Nephron progenitor cell (in vitro differentiated cells): ENCODE results near the gene RNASEH1.

Experiments
- DNase-seq: peaks from one replicate; pipeline ENCODE4 v3.0.0; 2021
- H3K27ac Mint-ChIP-seq: 2 replicates; pipeline ENCODE4 v1.8.0; 2021; ENCODE audit warnings: mild to moderate bottlenecking, moderate library complexity, mixed read lengths
- H3K27me3 Mint-ChIP-seq: 2 replicates; pipeline ENCODE4 v1.8.0; 2021; ENCODE audit warnings: mild to moderate bottlenecking, low read depth, mixed read lengths; ENCODE audit not compliant: poor library complexity
- H3K36me3 Mint-ChIP-seq: 2 replicates; pipeline ENCODE4 v1.8.0; 2021; ENCODE audit warnings: low read depth, mixed read lengths
- H3K4me1 Mint-ChIP-seq: 2 replicates; pipeline ENCODE4 v1.8.0; 2021; ENCODE audit warnings: mixed read lengths
- H3K4me3 Mint-ChIP-seq: 2 replicates; pipeline ENCODE4 v1.8.0; 2021; ENCODE audit warnings: mild to moderate bottlenecking, moderate library complexity, mixed read lengths
- H3K9me3 Mint-ChIP-seq: 2 replicates; pipeline ENCODE4 v1.8.0; 2021; ENCODE audit warnings: mild to moderate bottlenecking, moderate library complexity, mixed read lengths
- TF ChIP-seq, protein P1 (sequence below): fragments of 200-600 bp; sonication (generic); IDR thresholded peaks from 2 replicates; pipeline ENCODE4 v1.5.0; 2021; ENCODE audit warnings: antibody characterized with exemption

The RNASEH1 gene

DNA sequence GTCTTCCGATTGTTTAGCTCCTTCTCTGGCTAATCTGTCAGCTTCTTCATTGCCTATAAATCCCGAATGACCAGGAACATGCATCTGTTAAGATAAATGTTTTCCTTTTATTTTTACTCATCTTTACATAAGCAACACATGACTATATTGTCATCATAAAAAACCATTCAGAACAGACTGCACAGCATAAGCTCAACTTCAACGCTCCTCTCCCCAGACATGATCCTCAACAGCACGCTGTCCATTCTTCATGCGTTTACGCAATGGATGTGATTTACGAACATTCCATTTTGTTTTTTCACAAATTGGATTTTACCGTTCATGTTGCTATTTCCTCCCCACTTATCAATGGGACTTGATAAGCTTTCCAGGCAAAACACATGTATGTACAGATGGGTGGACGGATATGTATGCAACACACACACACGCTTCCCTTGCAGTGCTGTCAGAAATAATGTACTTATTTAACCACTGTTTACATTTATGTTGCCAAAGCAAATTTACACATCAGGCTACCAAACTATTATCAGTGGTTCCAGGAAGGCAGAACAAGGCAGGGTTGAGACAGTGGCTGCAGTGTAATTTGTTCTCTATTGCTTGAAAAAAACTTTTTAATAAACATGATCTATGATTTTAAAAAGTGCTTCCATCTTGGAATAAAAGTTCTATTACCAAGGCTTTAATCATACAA lies 12.2 kb downstream of the RNASEH1 start:
- peaks cover 77% of the 10 kb centered on the region for H3K36me3 Mint-ChIP-seq
- TF ChIP-seq, protein P1, sequence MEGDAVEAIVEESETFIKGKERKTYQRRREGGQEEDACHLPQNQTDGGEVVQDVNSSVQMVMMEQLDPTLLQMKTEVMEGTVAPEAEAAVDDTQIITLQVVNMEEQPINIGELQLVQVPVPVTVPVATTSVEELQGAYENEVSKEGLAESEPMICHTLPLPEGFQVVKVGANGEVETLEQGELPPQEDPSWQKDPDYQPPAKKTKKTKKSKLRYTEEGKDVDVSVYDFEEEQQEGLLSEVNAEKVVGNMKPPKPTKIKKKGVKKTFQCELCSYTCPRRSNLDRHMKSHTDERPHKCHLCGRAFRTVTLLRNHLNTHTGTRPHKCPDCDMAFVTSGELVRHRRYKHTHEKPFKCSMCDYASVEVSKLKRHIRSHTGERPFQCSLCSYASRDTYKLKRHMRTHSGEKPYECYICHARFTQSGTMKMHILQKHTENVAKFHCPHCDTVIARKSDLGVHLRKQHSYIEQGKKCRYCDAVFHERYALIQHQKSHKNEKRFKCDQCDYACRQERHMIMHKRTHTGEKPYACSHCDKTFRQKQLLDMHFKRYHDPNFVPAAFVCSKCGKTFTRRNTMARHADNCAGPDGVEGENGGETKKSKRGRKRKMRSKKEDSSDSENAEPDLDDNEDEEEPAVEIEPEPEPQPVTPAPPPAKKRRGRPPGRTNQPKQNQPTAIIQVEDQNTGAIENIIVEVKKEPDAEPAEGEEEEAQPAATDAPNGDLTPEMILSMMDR, result no peak
- no peak overlapping the region for H3K4me3 Mint-ChIP-seq
- no peak overlapping the region for H3K27ac Mint-ChIP-seq
- DNase-seq, result no peak
- H3K27me3 Mint-ChIP-seq, result no peaks in the 10 kb centered on the region
- no peaks in the 10 kb centered on the region for H3K9me3 Mint-ChIP-seq
- no peaks in the 10 kb centered on the region for H3K4me1 Mint-ChIP-seq

DNA sequence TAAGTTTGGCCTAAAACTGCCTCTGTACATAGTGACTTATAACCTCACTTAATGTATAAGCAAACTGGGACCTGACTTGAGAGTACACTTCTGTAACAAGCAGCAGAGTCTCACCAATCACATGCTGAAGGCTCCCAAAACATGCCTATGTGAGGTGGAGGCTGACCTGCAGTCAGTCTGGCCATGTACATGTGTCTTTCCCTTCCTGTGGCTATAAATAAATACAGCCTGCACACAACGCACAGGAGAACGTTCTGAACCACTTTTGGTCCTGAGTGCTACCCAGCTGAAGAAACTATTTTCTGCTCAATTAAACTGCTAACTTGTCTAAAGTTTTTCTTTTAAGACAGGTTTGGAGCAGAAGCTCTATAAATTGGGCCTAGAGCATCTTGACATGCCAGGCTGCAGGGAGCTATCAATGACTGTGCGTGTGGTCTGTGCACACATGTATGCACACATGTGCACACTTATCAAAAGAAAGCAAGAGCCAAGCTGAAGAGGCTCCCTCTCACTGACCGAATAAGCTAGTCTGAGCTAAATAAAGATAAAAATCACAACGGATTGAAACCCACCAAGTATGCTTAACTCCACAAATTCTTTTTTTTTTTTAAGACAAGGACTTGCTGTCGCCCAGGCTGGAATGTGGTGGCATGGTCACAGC lies 15.0 kb downstream of the RNASEH1 start:
- no peak for DNase-seq
- Mint-ChIP-seq H3K9me3 (no peaks in the 10 kb centered on the region), H3K4me1 (no peaks in the 10 kb centered on the region), H3K27me3 (peaks cover 3% of the 10 kb centered on the region), H3K27ac (no peak overlapping the region), H3K36me3 (peaks cover 64% of the 10 kb centered on the region), H3K4me3 (no peak overlapping the region)
- TF ChIP-seq, protein P1, result no peak

DNA sequence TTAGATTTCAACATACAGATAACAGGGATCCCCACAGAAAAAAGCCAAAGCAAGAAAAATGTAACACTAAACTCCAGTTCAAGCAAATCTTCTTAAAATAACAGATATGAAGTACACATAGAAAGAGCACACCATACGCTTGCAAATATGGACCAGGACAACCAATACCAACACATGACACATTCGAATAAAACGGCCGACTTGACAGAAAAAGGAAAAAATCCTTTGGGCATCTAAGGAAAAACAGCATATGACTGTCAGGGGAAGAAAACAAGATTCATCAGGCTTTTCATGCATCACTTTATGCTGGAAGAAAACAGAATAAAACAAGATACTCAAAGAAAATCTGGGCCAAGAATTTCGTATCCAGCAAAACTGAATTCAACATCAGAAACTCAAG lies 16.0 kb downstream of the RNASEH1 start:
- TF ChIP-seq, protein P1, result no peak
- Mint-ChIP-seq H3K9me3 (no peaks in the 10 kb centered on the region), H3K4me3 (no peak overlapping the region), H3K4me1 (no peaks in the 10 kb centered on the region), H3K27ac (no peak overlapping the region), H3K36me3 (peaks cover 58% of the 10 kb centered on the region), H3K27me3 (peaks cover 4% of the 10 kb centered on the region)
- no peak for DNase-seq

DNA sequence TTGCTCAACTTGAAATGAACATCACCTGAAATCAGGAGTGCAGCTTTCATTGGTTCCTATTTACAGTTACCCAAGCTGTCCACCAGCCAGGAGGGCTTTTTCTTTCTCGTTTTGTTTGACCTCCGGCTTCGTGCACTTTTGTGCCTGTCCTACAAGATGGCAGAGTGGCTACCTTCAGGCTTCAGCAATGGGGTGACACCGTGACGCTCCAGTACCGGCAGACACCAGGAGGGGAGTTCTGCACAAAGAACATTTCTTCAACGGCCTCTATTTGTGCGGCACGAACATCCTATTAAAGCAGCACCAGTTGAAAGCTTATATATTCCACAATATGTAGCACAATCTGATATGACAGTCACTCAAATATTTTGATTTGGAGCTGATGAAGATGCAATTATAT lies 18.3 kb downstream of the RNASEH1 start:
- peaks cover 17% of the 10 kb centered on the region for H3K4me1 Mint-ChIP-seq
- no peaks in the 10 kb centered on the region for H3K9me3 Mint-ChIP-seq
- H3K36me3 Mint-ChIP-seq, result peaks cover 49% of the 10 kb centered on the region
- H3K27me3 Mint-ChIP-seq, result peaks cover 4% of the 10 kb centered on the region
- H3K27ac Mint-ChIP-seq, result no peak overlapping the region
- H3K4me3 Mint-ChIP-seq, result no peak overlapping the region
- TF ChIP-seq, protein P1, result no peak
- DNase-seq, result no peak

DNA sequence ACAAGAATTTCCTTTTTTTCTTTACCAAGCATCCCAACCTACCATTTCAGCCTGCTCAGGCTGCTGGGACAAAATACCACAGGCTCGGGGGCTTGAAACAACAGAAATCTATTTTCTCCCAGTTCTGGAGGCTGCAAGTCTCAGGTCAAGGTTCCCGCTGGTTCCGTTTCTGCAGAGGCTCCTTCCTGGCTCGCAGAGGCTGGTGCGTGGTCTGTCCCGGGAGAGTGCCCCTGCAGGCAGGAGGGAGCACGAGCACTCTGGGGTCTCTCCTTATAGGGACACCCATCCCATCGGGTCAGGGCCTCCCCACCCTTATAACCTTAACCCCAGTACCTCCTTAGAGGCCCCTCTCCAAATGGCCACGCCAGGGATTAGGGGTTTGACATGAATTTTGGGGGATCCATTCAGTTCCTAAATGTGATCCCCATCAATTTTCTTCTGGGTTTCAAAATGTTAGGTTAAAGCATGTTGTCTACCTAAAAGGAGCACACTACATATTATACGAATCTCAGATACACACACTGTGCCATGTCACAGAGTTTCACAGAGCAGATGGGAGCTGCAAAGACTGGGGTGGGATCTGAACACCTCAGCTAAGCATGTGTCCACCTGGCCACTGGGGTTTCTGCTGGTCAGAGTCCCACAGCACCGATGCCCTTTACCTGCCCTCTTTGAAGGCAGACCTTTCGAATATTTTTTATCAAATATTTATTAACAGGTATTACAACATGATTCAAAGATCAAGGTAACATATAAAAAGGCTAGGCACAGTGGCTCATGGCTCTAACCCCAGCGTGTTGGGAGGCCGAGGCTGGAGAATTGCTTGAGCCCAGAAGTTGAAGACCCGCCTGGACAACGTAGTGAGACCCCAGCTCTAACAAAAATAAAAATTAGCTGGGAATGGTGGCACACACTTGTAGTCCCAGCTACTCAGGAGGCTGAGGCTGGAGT lies 21.2 kb downstream of the RNASEH1 start:
- TF ChIP-seq, protein P1, result peak; percentile 41
- DNase-seq, result peak; percentile 39
- Mint-ChIP-seq H3K27me3 (peaks cover 4% of the 10 kb centered on the region), H3K4me3 (peak overlapping the region; percentile 72), H3K36me3 (peaks cover 25% of the 10 kb centered on the region), H3K27ac (peak overlapping the region; percentile 94), H3K4me1 (peaks cover 31% of the 10 kb centered on the region), H3K9me3 (no peaks in the 10 kb centered on the region)
